ENCODE results near the gene KRTAP2-2. TPM values are rescaled to one million over a fixed set of nuclear protein-coding genes. Genes with fewer than 3 reads are reported as not detected.
A peak's percentile ranks its signal among the peaks of the same experiment; 100 is the strongest.

The KRTAP2-2 gene
- total and polyA plus RNA-seq, 2 of the 13 experiments (the other 11 are each of a cell fraction or from before 2014, with no cell fraction given), result not detected

- Histone ChIP-seq H3K4me1 (ENCODE audit: insufficient read depth, low read length) (peaks cover 17% of the 10 kb centered on the region), H3K27ac (ENCODE audit: extremely low read length, insufficient read depth, low read length) (peak overlapping the region; percentile 19), H2AFZ (ENCODE audit: low read length) (no peak overlapping the region), H3K27me3 (ENCODE audit: control insufficient read depth in 1 of 2, insufficient read depth in 2 of 2, low read length in 2 of 2) (no peaks in the 10 kb centered on the region), H4K20me1 (ENCODE audit: insufficient read depth, low read length) (no peaks in the 10 kb centered on the region), H3K36me3 (replicated peaks in 1 of 2; ENCODE audit: control insufficient read depth in 1 of 2, insufficient read depth in 2 of 2, low read length in 2 of 2) (no peaks in the 10 kb centered on the region), H3K9me3 (ENCODE audit: low read length) (no peaks in the 10 kb centered on the region), H3K4me2 (ENCODE audit: low read depth, low read length) (peak overlapping the region; percentile 41; the same call in 1 of the 2 replicates), H3K4me3 (replicated peaks in 1 of 3; ENCODE audit: insufficient read depth in 1 of 3, low read depth in 2 of 3, low read length in 3 of 3) (no peak overlapping the region), H3K9ac (ENCODE audit: insufficient read depth, low read depth, low read length) (no peak overlapping the region), H3K79me2 (ENCODE audit: insufficient read depth, low read length) (no peaks in the 10 kb centered on the region)
- no peak; the same call in 2 of the 3 replicates for ATAC-seq
- peak; percentile 63 for DNase-seq (ENCODE audit: low spot score)
- no TSS peak for BruUV-seq (replicated peaks)
- POLR2A ChIA-PET, result no interaction called here
- in situ Hi-C loops (cut with HindIII; ENCODE audit: extremely low pct_ligation_motif_present, low pct_unique_long_range_greater_than_20kb), result no loop called here
- CTCF ChIA-PET (ENCODE audit: low intra/inter-chr PET ratio, low total read pairs), result no interaction called here
- TF ChIP-seq EP300 (IDR thresholded peaks at IDR 0.05; ENCODE audit: low read depth in 2 of 2, low read length in 2 of 2), result peak in 1 of 2 experiments; percentile 9; a peak in 1 of 4 replicates
- no peak for TF ChIP-seq EP300 (CRISPR knock-in tag; IDR thresholded peaks at IDR 0.05; ENCODE audit: borderline replicate concordance)
- no peak for TF ChIP-seq SP4 (CRISPR knock-in tag; IDR thresholded peaks at IDR 0.05)
- 10% methylated on average over 2 of the region's 2 CpGs for WGBS (ENCODE audit: low lambda C conversion rate)
- intact Hi-C loops (cut with micrococcal nuclease; ENCODE audit: unreplicated experiment), result loop anchor here (10.0 kb wide), 1 partner anchor 144 kb away; no protein-coding TSS in a partner anchor
- FAIRE-seq, result no peak
These were observed 5.9 kb downstream of the KRTAP2-2 start for GRCh38 chr17:41049110-41049509.

- Histone ChIP-seq H3K4me1 (ENCODE audit: insufficient read depth, low read length) (peaks cover 17% of the 10 kb centered on the region), H3K4me3 (replicated peaks in 1 of 3; ENCODE audit: insufficient read depth in 1 of 3, low read depth in 2 of 3, low read length in 3 of 3) (no peak overlapping the region), H4K20me1 (ENCODE audit: insufficient read depth, low read length) (no peaks in the 10 kb centered on the region), H3K27ac (ENCODE audit: extremely low read length, insufficient read depth, low read length) (peak overlapping the region; percentile 31), H3K9me3 (ENCODE audit: low read length) (peaks cover 2% of the 10 kb centered on the region; the same call in 1 of the 2 replicates), H3K4me2 (ENCODE audit: low read depth, low read length) (peak overlapping the region; percentile 41), H3K27me3 (ENCODE audit: control insufficient read depth in 1 of 2, insufficient read depth in 2 of 2, low read length in 2 of 2) (no peaks in the 10 kb centered on the region), H3K9ac (ENCODE audit: insufficient read depth, low read depth, low read length) (peak overlapping the region; percentile 20; the same call in 1 of the 2 replicates), H2AFZ (ENCODE audit: low read length) (peak overlapping the region; percentile 60), H3K36me3 (replicated peaks in 1 of 2; ENCODE audit: control insufficient read depth in 1 of 2, insufficient read depth in 2 of 2, low read length in 2 of 2) (no peaks in the 10 kb centered on the region), H3K79me2 (ENCODE audit: insufficient read depth, low read length) (no peaks in the 10 kb centered on the region)
- ATAC-seq (peak; percentile 47), FAIRE-seq (no peak), DNase-seq (ENCODE audit: low spot score) (peak; percentile 75)
- BruUV-seq (replicated peaks), result no TSS peak
- POLR2A ChIA-PET, result interaction anchor here (0.7 kb wide), 1 partner anchor 10 kb away, joined by 4 read pairs; no protein-coding TSS in a partner anchor
- WGBS (ENCODE audit: low lambda C conversion rate), result 34% methylated on average over 7 of the region's 7 CpGs
- in situ Hi-C loops (cut with HindIII; ENCODE audit: extremely low pct_ligation_motif_present, low pct_unique_long_range_greater_than_20kb), result no loop called here
- CTCF ChIA-PET (ENCODE audit: low intra/inter-chr PET ratio, low total read pairs), result no interaction called here
- intact Hi-C loops (cut with micrococcal nuclease; ENCODE audit: unreplicated experiment), result loop anchor here (10.0 kb wide), 1 partner anchor 144 kb away; no protein-coding TSS in a partner anchor
- TF ChIP-seq RFX1 (IDR thresholded peaks at IDR 0.05), result 0 out of 2 replicates have a peak, but pooled peaks have one; percentile 15
- TF ChIP-seq EP300 (IDR thresholded peaks at IDR 0.05; ENCODE audit: low read depth in 2 of 2, low read length in 2 of 2), result peak in 1 of 2 experiments; percentile 18; a peak in 1 of 4 replicates
- no peak for TF ChIP-seq EP300 (CRISPR knock-in tag; IDR thresholded peaks at IDR 0.05; ENCODE audit: borderline replicate concordance)
- TF ChIP-seq ARID5B (CRISPR knock-in tag; IDR thresholded peaks at IDR 0.05), result 0 out of 2 replicates have a peak, but pooled peaks have one; percentile 21
- TF ChIP-seq E2F1 (CRISPR knock-in tag; IDR thresholded peaks at IDR 0.05), result no peak
- TF ChIP-seq ZNF839 (CRISPR knock-in tag; IDR thresholded peaks at IDR 0.05; ENCODE audit: borderline replicate concordance), result no peak
- no peak for TF ChIP-seq ZBTB25 (CRISPR knock-in tag; IDR thresholded peaks at IDR 0.05)
- TF ChIP-seq NR3C1 (CRISPR knock-in tag; IDR thresholded peaks at IDR 0.05), result no peak
- TF ChIP-seq ISL2 (CRISPR knock-in tag; IDR thresholded peaks at IDR 0.05), result no peak
- no peak for TF ChIP-seq SYNCRIP (IDR thresholded peaks at IDR 0.05; ENCODE audit: insufficient read depth, low read depth, low read length)
These were observed 6.6 kb downstream of the KRTAP2-2 start for GRCh38 chr17:41048441-41048840.

All from HepG2 (cell line).